DND-41 (cell line): ENCODE results near the gene TBL1Y.
"Not testable (repeated sequence)": the region's sequence is repeated elsewhere in the genome, so short reads cannot be mapped to it uniquely, and the experiment has no call there.

Source experiments
- ATAC-seq: fragments of 200-7000 bp; cut with Tn5 transposase; 3 replicates; pipeline ENCODE4 v1.9.1; 2021; ENCODE audit warnings: low read depth; ENCODE audit not compliant: insufficient read depth
- DNase-seq: peaks from one replicate; pipeline ENCODE4 v3.0.0-alpha.2; 2020
- H2AFZ ChIP-seq: 2 replicates; pipeline ENCODE4 v1.6.0; 2012; ENCODE audit warnings: low read depth, low read length
- H3K27ac ChIP-seq: 2 replicates; pipeline ENCODE4 v1.5.1; 2012; ENCODE audit warnings: low read length, inconsistent platforms
- H3K27me3 ChIP-seq: fragments of 200-600 bp; sonication (generic); 2 replicates; pipeline ENCODE4 v1.6.0; 2012; ENCODE audit warnings: low read length, mild to moderate bottlenecking, inconsistent platforms; ENCODE audit not compliant: insufficient read depth, poor library complexity
- H3K36me3 ChIP-seq: 2 replicates; pipeline ENCODE4 v1.5.1; 2012; ENCODE audit warnings: low read length, inconsistent platforms; ENCODE audit not compliant: insufficient read depth
- H3K4me1 ChIP-seq: 2 replicates; pipeline ENCODE4 v1.5.1; 2012; ENCODE audit warnings: mild to moderate bottlenecking, low read length; ENCODE audit not compliant: insufficient read depth
- H3K4me2 ChIP-seq: 2 replicates; pipeline ENCODE4 v1.6.0; 2012; ENCODE audit warnings: mild to moderate bottlenecking, moderate library complexity, low read length, inconsistent platforms; ENCODE audit not compliant: insufficient read depth
- H3K4me3 ChIP-seq, 2 experiments: fragments of 200-600 bp in 1 of 2; shearing (Covaris generic) in 1 of 2; 2 replicates each; pipeline ENCODE4 v1.5.1; 2012 to 2016; ENCODE audit warnings: inconsistent platforms in 2 of 2, low read length in 2 of 2, mild to moderate bottlenecking in 2 of 2, low read depth in 1 of 2, moderate library complexity in 1 of 2
- H3K79me2 ChIP-seq: 2 replicates; pipeline ENCODE4 v1.6.0; 2012; ENCODE audit warnings: low read length, inconsistent platforms; ENCODE audit not compliant: insufficient read depth
- H3K9ac ChIP-seq: 2 replicates; pipeline ENCODE4 v1.6.0; 2012; ENCODE audit warnings: low read depth, mild to moderate bottlenecking, inconsistent platforms, low read length, moderate library complexity
- H3K9me3 ChIP-seq: 2 replicates; pipeline ENCODE4 v1.5.1; 2012; ENCODE audit warnings: low read length, moderate library complexity, mild to moderate bottlenecking, inconsistent platforms; ENCODE audit not compliant: insufficient read depth, severe bottlenecking
- H4K20me1 ChIP-seq: 2 replicates; pipeline ENCODE4 v1.6.0; 2012; ENCODE audit warnings: low read length; ENCODE audit not compliant: insufficient read depth
- EZH2 ChIP-seq: IDR thresholded peaks from 3 replicates; pipeline ENCODE4 v1.6.1; 2012; ENCODE audit warnings: borderline replicate concordance, low read depth, mild to moderate bottlenecking, moderate library complexity, low read length, inconsistent platforms; ENCODE audit not compliant: severe bottlenecking
- TF ChIP-seq, protein P1 (sequence below): IDR thresholded peaks from 2 replicates; pipeline ENCODE4 v1.5.1; 2012; ENCODE audit warnings: borderline replicate concordance, low read length, moderate library complexity, mild to moderate bottlenecking; ENCODE audit not compliant: poor library complexity, severe bottlenecking; ENCODE audit errors: extremely low read depth

TBL1Y gene

DNA sequence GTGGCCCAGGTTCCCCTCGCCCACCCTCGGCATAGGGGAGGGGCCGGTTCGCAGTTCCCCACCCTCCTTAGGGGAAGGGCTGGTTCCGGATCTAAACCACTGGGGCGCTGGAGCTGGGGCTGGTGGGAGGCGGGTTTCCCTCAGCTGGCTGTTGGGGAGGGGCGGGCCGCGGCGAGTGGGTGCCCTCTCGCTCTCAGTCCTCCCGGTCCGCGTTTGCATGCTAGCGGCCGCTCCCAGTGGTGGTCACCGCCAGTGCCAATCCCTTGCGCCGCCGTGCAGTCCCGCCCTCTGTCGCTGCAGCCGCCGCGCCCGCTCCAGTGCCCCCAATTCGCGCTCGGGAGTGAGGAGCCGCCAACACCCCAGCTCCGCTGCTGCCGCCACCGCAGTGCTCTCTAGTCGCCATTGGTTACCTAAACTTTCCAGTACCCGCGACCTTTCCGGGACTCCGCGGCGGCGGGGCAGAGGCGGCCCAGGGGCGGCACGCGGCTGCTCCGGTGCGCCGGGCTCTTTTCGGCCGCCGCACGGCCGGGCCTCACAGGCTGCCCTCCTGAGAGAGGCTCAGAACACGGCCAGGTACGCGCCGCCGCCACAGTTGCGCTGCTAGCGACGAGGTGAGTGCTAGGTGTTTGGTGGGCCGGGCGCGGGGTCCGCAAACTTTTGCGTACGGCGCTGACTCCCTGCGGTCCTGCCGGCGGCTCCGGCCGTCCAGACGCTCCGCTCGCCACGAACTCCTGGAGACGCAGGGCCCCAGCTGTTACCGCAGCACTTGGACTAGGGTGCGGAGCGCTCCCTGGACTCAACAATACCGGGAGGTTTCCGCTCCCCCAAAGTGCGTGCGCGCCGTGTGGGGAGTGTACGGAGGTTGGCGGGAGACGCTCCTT, at the start of gene TBL1Y:
TBL1Y (plus strand) TSS at position 326 of the 881 bp plus-strand sequence. CDS start 114,388 bp downstream, outside the sequence.
- Histone ChIP-seq H3K4me1 (no peaks in the 10 kb centered on the region), H3K27ac (no peak within 1 kb of the TSS), H3K9ac (no peak within 1 kb of the TSS), H3K36me3 (no peaks in the 10 kb centered on the region), H4K20me1 (no peaks in the 10 kb centered on the region), H3K4me2 (no peak within 1 kb of the TSS), H3K9me3 (no peaks in the 10 kb centered on the region), H3K27me3 (no peaks in the 10 kb centered on the region), H3K79me2 (no peaks in the 10 kb centered on the region), H3K4me3 (no peak within 1 kb of the TSS), H2AFZ (no peak within 1 kb of the TSS)
- TF ChIP-seq EZH2, result no peak
- DNase-seq (no peak), ATAC-seq (no peak)

DNA sequence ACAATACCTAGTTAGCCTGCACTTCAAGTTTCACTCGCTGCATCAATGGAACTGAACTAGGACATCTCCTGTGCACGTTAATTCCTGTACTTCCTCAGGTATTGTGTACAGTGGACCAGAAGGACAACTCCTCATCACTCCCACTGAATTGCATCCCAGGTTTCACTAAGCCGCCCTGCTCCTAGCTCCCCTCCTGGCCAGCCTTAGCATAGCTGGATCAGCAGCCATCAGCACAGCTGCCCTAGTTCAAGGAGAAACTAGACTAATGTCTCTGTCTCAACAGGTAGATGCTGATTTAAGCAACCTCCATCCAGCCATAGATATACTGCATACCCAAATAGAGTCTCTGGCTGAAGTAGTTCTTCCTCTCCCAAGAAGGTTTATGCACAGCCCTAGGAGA, 16.0 kb upstream of the TBL1Y start:
- ATAC-seq (no peak), DNase-seq (no peak)
- Histone ChIP-seq H2AFZ (no peak overlapping the region), H3K27ac (no peak overlapping the region), H3K4me1 (no peaks in the 10 kb centered on the region), H3K9ac (no peak overlapping the region), H3K36me3 (no peaks in the 10 kb centered on the region), H3K4me3 (no peak overlapping the region), H3K9me3 (no peaks in the 10 kb centered on the region), H3K27me3 (no peaks in the 10 kb centered on the region), H3K4me2 (no peak overlapping the region), H4K20me1 (no peaks in the 10 kb centered on the region), H3K79me2 (no peaks in the 10 kb centered on the region)
- TF ChIP-seq, protein P1, sequence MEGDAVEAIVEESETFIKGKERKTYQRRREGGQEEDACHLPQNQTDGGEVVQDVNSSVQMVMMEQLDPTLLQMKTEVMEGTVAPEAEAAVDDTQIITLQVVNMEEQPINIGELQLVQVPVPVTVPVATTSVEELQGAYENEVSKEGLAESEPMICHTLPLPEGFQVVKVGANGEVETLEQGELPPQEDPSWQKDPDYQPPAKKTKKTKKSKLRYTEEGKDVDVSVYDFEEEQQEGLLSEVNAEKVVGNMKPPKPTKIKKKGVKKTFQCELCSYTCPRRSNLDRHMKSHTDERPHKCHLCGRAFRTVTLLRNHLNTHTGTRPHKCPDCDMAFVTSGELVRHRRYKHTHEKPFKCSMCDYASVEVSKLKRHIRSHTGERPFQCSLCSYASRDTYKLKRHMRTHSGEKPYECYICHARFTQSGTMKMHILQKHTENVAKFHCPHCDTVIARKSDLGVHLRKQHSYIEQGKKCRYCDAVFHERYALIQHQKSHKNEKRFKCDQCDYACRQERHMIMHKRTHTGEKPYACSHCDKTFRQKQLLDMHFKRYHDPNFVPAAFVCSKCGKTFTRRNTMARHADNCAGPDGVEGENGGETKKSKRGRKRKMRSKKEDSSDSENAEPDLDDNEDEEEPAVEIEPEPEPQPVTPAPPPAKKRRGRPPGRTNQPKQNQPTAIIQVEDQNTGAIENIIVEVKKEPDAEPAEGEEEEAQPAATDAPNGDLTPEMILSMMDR, result no peak
- no peak for TF ChIP-seq EZH2

DNA sequence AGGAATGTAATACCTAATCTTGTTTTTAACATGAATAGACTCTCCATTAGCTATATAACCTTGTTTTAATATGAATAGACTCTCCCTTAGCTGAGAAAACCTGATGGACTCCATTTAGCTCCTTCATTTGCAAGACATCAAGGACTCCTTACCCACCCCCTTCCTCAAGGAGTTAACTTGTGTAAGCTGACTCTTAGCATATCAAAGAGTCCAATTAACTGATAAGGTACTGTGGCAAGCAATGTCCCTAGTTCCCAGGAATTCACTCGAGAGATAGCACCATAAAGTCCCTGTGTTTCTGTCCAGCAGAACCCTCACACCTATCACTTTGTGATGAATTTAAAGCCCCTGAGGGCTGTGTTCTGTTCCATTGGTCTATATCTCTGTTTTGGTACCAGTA, 15.3 kb upstream of the TBL1Y start:
- no peak overlapping the region for H3K27ac ChIP-seq
- TF ChIP-seq, protein P1, result no peak
- TF ChIP-seq EZH2, result no peak
- no peaks in the 10 kb centered on the region for H3K4me1 ChIP-seq
- H3K36me3 ChIP-seq, result no peaks in the 10 kb centered on the region
- no peak overlapping the region for H2AFZ ChIP-seq
- no peaks in the 10 kb centered on the region for H3K79me2 ChIP-seq
- no peaks in the 10 kb centered on the region for H4K20me1 ChIP-seq
- no peak for ATAC-seq
- DNase-seq, result no peak
- no peaks in the 10 kb centered on the region for H3K27me3 ChIP-seq
- H3K4me3 ChIP-seq, result no peak overlapping the region
- no peaks in the 10 kb centered on the region for H3K9me3 ChIP-seq
- H3K4me2 ChIP-seq, result no peak overlapping the region
- no peak overlapping the region for H3K9ac ChIP-seq

DNA sequence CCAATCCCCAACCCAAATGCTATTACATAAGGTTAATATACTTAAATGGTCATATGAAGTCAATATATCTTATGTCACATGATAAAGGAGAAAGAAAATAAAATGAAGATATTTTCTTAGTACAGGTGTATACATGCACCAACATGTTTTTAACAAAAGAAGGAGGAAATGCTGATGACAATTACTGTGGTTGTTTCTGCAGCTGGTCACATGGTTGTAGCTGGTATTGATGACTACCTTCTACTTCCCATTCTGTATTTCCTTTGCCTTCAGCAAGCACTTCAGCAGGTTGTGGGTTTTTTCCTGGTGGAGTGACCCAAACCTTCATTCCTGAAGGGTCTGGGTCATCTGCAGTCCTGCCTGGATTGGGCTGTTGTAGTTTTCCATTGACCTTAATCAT, 8.4 kb upstream of the TBL1Y start:
- H4K20me1 ChIP-seq, H3K36me3 ChIP-seq, DNase-seq, ATAC-seq, H3K4me1 ChIP-seq, H2AFZ ChIP-seq, H3K4me2 ChIP-seq, H3K9ac ChIP-seq, H3K9me3 ChIP-seq, H3K27ac ChIP-seq, H3K27me3 ChIP-seq, H3K79me2 ChIP-seq, H3K4me3 ChIP-seq: not testable (repeated sequence)
